ENCODE results near the gene GFER. TPM values are rescaled to one million over a fixed set of nuclear protein-coding genes. Genes with fewer than 3 reads are reported as not detected.

Gene GFER
- total and polyA plus RNA-seq, 9 of the 15 experiments (the other 6 are each of a cell fraction or from before 2014, with no cell fraction given), result 4.3 to 53.7 (median 19.8) TPM

DNA sequence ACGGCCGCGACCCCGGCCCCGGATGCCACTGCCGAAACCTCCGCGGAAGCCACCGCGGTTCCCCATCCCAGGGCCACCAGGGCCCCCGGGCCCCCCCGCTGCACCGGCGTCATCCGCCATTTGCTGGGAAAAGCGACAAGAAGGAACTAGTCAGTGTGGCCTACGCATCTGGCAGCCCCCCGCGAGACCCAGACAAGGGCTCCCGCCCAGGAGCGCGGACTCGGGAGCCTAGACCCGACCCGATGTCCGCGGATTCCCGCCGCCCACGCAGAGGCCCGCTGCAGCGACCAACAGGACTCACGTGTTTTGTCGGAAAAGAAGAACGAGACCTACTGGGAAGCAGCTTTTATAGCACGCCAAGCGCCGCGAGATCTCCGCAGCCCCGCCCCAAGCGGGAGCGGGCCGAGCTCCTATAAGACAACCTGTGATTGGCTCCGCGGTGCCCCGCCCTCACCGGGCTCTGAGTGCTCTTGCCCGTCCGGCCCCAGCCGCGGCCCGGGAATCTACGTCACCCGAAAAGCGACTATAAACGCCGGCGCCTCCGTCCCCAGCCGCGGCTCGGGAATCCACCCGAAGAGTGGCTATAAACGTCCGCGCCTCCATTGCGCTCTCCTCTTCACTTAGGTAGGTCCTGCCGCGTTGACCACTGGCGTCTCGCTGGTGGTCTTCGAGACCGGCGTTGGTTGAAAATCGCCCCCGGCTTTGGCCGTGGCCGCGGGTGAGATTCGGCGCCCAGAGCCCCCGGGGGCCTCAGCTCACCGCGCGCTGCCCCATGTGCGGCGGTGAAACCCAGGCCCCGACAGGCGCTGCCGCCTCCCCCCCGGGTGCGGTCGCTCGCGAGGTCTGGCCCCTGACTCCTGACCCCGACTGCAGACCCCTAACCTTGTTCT is 19.2 kb upstream of the GFER start, which contains the start of gene RPS2 (continued):
- TF ChIP-seq FOXA3 (CRISPR knock-in tag; conservative IDR thresholded peaks at IDR 0.05 in 1 of 2, IDR thresholded peaks at IDR 0.05 in 1 of 2), result no peak
- TF ChIP-seq SMAD1 (IDR thresholded peaks at IDR 0.05; ENCODE audit: low read depth, low read length, partially characterized antibody), result peak; percentile 97
- TF ChIP-seq PURB (CRISPR knock-in tag; IDR thresholded peaks at IDR 0.05; ENCODE audit: low read depth), result no peak
- TF ChIP-seq U2AF1 (optimal IDR thresholded peaks at IDR 0.05; ENCODE audit: low read depth, low read length), result peak; percentile 99
- no peak for TF ChIP-seq ZNF347 (CRISPR knock-in tag; IDR thresholded peaks at IDR 0.05; ENCODE audit: low read depth)
- TF ChIP-seq, protein P1, sequence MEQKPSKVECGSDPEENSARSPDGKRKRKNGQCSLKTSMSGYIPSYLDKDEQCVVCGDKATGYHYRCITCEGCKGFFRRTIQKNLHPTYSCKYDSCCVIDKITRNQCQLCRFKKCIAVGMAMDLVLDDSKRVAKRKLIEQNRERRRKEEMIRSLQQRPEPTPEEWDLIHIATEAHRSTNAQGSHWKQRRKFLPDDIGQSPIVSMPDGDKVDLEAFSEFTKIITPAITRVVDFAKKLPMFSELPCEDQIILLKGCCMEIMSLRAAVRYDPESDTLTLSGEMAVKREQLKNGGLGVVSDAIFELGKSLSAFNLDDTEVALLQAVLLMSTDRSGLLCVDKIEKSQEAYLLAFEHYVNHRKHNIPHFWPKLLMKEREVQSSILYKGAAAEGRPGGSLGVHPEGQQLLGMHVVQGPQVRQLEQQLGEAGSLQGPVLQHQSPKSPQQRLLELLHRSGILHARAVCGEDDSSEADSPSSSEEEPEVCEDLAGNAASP (IDR thresholded peaks at IDR 0.05), result no peak
- peak; percentile 93 for TF ChIP-seq RBM25 (IDR thresholded peaks at IDR 0.05; ENCODE audit: low read depth, low read length, severe bottlenecking)
- TF ChIP-seq SP1 (CRISPR knock-in tag; IDR thresholded peaks at IDR 0.05), result peak; percentile 92
- TF ChIP-seq ZNF133 (CRISPR knock-in tag; IDR thresholded peaks at IDR 0.05), result no peak
- no peak; the same call in 1 of the 2 replicates for TF ChIP-seq KDM2B (CRISPR knock-in tag; IDR thresholded peaks at IDR 0.05)
- TF ChIP-seq L3MBTL2 (IDR thresholded peaks at IDR 0.05), result peak; percentile 75
- TF ChIP-seq HDGF (IDR thresholded peaks at IDR 0.05), result no peak
- 0 out of 2 replicates have a peak, but pooled peaks have one; percentile 53 for TF ChIP-seq JUND (IDR thresholded peaks at IDR 0.05; ENCODE audit: borderline replicate concordance, low read depth, low read length)
- TF ChIP-seq JUND (tag; IDR thresholded peaks at IDR 0.05; ENCODE audit: borderline replicate concordance, low read depth, low read length), result no peak
- TF ChIP-seq, protein P2, sequence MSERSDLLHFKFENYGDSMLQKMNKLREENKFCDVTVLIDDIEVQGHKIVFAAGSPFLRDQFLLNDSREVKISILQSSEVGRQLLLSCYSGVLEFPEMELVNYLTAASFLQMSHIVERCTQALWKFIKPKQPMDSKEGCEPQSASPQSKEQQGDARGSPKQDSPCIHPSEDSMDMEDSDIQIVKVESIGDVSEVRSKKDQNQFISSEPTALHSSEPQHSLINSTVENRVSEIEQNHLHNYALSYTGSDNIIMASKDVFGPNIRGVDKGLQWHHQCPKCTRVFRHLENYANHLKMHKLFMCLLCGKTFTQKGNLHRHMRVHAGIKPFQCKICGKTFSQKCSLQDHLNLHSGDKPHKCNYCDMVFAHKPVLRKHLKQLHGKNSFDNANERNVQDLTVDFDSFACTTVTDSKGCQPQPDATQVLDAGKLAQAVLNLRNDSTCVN (CRISPR knock-in tag; IDR thresholded peaks at IDR 0.05), result peak; percentile 86; the same call in 1 of the 2 replicates
- TF ChIP-seq, protein P3, sequence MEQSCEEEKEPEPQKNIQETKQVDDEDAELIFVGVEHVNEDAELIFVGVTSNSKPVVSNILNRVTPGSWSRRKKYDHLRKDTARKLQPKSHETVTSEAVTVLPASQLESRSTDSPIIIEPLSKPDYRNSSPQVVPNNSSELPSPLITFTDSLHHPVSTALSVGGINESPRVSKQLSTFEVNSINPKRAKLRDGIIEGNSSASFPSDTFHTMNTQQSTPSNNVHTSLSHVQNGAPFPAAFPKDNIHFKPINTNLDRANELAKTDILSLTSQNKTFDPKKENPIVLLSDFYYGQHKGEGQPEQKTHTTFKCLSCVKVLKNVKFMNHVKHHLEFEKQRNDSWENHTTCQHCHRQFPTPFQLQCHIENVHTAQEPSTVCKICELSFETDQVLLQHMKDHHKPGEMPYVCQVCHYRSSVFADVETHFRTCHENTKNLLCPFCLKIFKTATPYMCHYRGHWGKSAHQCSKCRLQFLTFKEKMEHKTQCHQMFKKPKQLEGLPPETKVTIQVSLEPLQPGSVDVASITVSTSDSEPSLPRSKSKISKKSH (CRISPR knock-in tag; IDR thresholded peaks at IDR 0.05), result no peak
- no peak; the same call in 1 of the 2 replicates for TF ChIP-seq FOXM1 (IDR thresholded peaks at IDR 0.05; ENCODE audit: low read depth)
- no peak; the same call in 1 of the 2 replicates for TF ChIP-seq FOXM1 (CRISPR knock-in tag; IDR thresholded peaks at IDR 0.05; ENCODE audit: low read depth)
- TF ChIP-seq, protein P4, sequence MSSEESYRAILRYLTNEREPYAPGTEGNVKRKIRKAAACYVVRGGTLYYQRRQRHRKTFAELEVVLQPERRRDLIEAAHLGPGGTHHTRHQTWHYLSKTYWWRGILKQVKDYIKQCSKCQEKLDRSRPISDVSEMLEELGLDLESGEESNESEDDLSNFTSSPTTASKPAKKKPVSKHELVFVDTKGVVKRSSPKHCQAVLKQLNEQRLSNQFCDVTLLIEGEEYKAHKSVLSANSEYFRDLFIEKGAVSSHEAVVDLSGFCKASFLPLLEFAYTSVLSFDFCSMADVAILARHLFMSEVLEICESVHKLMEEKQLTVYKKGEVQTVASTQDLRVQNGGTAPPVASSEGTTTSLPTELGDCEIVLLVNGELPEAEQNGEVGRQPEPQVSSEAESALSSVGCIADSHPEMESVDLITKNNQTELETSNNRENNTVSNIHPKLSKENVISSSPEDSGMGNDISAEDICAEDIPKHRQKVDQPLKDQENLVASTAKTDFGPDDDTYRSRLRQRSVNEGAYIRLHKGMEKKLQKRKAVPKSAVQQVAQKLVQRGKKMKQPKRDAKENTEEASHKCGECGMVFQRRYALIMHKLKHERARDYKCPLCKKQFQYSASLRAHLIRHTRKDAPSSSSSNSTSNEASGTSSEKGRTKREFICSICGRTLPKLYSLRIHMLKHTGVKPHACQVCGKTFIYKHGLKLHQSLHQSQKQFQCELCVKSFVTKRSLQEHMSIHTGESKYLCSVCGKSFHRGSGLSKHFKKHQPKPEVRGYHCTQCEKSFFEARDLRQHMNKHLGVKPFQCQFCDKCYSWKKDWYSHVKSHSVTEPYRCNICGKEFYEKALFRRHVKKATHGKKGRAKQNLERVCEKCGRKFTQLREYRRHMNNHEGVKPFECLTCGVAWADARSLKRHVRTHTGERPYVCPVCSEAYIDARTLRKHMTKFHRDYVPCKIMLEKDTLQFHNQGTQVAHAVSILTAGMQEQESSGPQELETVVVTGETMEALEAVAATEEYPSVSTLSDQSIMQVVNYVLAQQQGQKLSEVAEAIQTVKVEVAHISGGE (CRISPR knock-in tag; IDR thresholded peaks at IDR 0.05), result peak in 1 of 3 experiments; percentile 57; a peak in 1 of 6 replicates
- 0 out of 2 replicates have a peak, but pooled peaks have one; percentile 33 for TF ChIP-seq RHOXF2B (CRISPR knock-in tag; conservative IDR thresholded peaks at IDR 0.05)
